ENCODE results near the gene ZNF197.
"Not testable (repeated sequence)": the region's sequence is repeated elsewhere in the genome, so short reads cannot be mapped to it uniquely, and the experiment has no call there.

ZNF197 gene

GRCh38 chr3:44659015-44659414 lies 34.2 kb downstream of the ZNF197 start:
- H3K9me3 ChIP-seq: peaks cover 34% of the 10 kb centered on the region
- no peaks in the 10 kb centered on the region for H3K4me1 ChIP-seq
- H3K4me2 ChIP-seq: no peak overlapping the region
- H3K9ac ChIP-seq: no peak overlapping the region
- no peaks in the 10 kb centered on the region for H4K20me1 ChIP-seq
- no peak for TF ChIP-seq Cebpa-rat (IDR thresholded peaks at IDR 0.05)
- no peak overlapping the region for H3K27ac ChIP-seq
- no peak overlapping the region for H3K4me3 ChIP-seq
- H3K27me3 ChIP-seq: no peaks in the 10 kb centered on the region; the same call in 1 of the 2 replicates
- H3K36me3 ChIP-seq: peaks cover 24% of the 10 kb centered on the region

GRCh38 chr3:44659434-44659833 lies 34.6 kb downstream of the ZNF197 start:
- no peak overlapping the region for H3K9ac ChIP-seq
- no peaks in the 10 kb centered on the region for H4K20me1 ChIP-seq
- no peak overlapping the region for H3K4me2 ChIP-seq
- H3K27ac ChIP-seq: no peak overlapping the region
- peaks cover 24% of the 10 kb centered on the region for H3K36me3 ChIP-seq
- no peak overlapping the region for H3K4me3 ChIP-seq
- H3K27me3 ChIP-seq: no peaks in the 10 kb centered on the region; the same call in 1 of the 2 replicates
- H3K9me3 ChIP-seq: peaks cover 34% of the 10 kb centered on the region
- no peak for TF ChIP-seq Cebpa-rat (IDR thresholded peaks at IDR 0.05)
- H3K4me1 ChIP-seq: no peaks in the 10 kb centered on the region

GRCh38 chr3:44661189-44661588 lies 36.4 kb downstream of the ZNF197 start:
- no peaks in the 10 kb centered on the region; the same call in 1 of the 2 replicates for H3K27me3 ChIP-seq
- no peak overlapping the region for H3K27ac ChIP-seq
- no peaks in the 10 kb centered on the region for H3K4me1 ChIP-seq
- peaks cover 34% of the 10 kb centered on the region for H3K9me3 ChIP-seq
- peaks cover 24% of the 10 kb centered on the region for H3K36me3 ChIP-seq
- H4K20me1 ChIP-seq: no peaks in the 10 kb centered on the region
- no peak overlapping the region for H3K9ac ChIP-seq
- no peak for TF ChIP-seq Cebpa-rat (IDR thresholded peaks at IDR 0.05)
- H3K4me3 ChIP-seq: no peak overlapping the region
- no peak overlapping the region for H3K4me2 ChIP-seq

GRCh38 chr3:44665173-44665572 lies 40.3 kb downstream of the ZNF197 start:
- peaks cover 4% of the 10 kb centered on the region; the same call in 1 of the 2 replicates for H3K36me3 ChIP-seq
- peaks cover 7% of the 10 kb centered on the region for H3K9me3 ChIP-seq
- H3K4me1 ChIP-seq: no peaks in the 10 kb centered on the region
- H3K27me3 ChIP-seq: no peaks in the 10 kb centered on the region
- H4K20me1 ChIP-seq: no peaks in the 10 kb centered on the region
- H3K4me2 ChIP-seq: no peak overlapping the region
- H3K27ac ChIP-seq: no peak overlapping the region
- H3K9ac ChIP-seq: no peak overlapping the region
- no peak overlapping the region for H3K4me3 ChIP-seq
- no peak for TF ChIP-seq Cebpa-rat (IDR thresholded peaks at IDR 0.05)

- Histone ChIP-seq H3K9me3 (no peaks in the 10 kb centered on the region), H3K4me3 (no peak overlapping the region), H4K20me1 (no peaks in the 10 kb centered on the region), H3K36me3 (no peaks in the 10 kb centered on the region), H3K27me3 (no peaks in the 10 kb centered on the region), H3K4me1 (no peaks in the 10 kb centered on the region), H3K4me2 (no peak overlapping the region), H3K9ac (no peak overlapping the region), H3K27ac (no peak overlapping the region)
- no peak for TF ChIP-seq Cebpa-rat (IDR thresholded peaks at IDR 0.05)
These were observed 41.5 kb downstream of the ZNF197 start for GRCh38 chr3:44666346-44666745.

- H3K4me3 ChIP-seq: no peak overlapping the region
- no peak for TF ChIP-seq Cebpa-rat (IDR thresholded peaks at IDR 0.05)
- no peaks in the 10 kb centered on the region for H4K20me1 ChIP-seq
- no peaks in the 10 kb centered on the region for H3K27me3 ChIP-seq
- no peak overlapping the region for H3K4me2 ChIP-seq
- peaks cover 9% of the 10 kb centered on the region; the same call in 1 of the 2 replicates for H3K9me3 ChIP-seq
- no peaks in the 10 kb centered on the region for H3K36me3 ChIP-seq
- H3K27ac ChIP-seq: no peak overlapping the region
- no peak overlapping the region for H3K9ac ChIP-seq
- H3K4me1 ChIP-seq: no peaks in the 10 kb centered on the region
These were observed 44.9 kb downstream of the ZNF197 start for GRCh38 chr3:44669760-44670159.

- H3K4me1 ChIP-seq, H3K9ac ChIP-seq, H3K9me3 ChIP-seq, H3K27me3 ChIP-seq, H3K4me2 ChIP-seq, H3K36me3 ChIP-seq, H3K4me3 ChIP-seq, H4K20me1 ChIP-seq, H3K27ac ChIP-seq: not testable (repeated sequence)
These were observed 48.6 kb downstream of the ZNF197 start for GRCh38 chr3:44673466-44673865.

- Histone ChIP-seq H3K27ac (no peak overlapping the region), H3K9me3 (peaks cover 9% of the 10 kb centered on the region; the same call in 1 of the 2 replicates), H4K20me1 (no peaks in the 10 kb centered on the region), H3K4me3 (no peak overlapping the region), H3K36me3 (no peaks in the 10 kb centered on the region), H3K27me3 (no peaks in the 10 kb centered on the region), H3K9ac (no peak overlapping the region), H3K4me1 (no peaks in the 10 kb centered on the region), H3K4me2 (no peak overlapping the region)
- TF ChIP-seq Cebpa-rat (IDR thresholded peaks at IDR 0.05): no peak
These were observed 49.4 kb downstream of the ZNF197 start for GRCh38 chr3:44674211-44674610.

GRCh38 chr3:44678480-44679116 lies 53.8 kb downstream of the ZNF197 start:
- Histone ChIP-seq H3K4me2 (no peak overlapping the region), H3K4me3 (no peak overlapping the region), H3K36me3 (no peaks in the 10 kb centered on the region), H3K9ac (no peak overlapping the region), H3K27me3 (no peaks in the 10 kb centered on the region), H4K20me1 (no peaks in the 10 kb centered on the region), H3K4me1 (no peaks in the 10 kb centered on the region), H3K9me3 (peaks cover 7% of the 10 kb centered on the region; the same call in 1 of the 2 replicates), H3K27ac (no peak overlapping the region)
- TF ChIP-seq Cebpa-rat (IDR thresholded peaks at IDR 0.05): no peak

- peaks cover 25% of the 10 kb centered on the region for H3K9me3 ChIP-seq
- H3K4me3 ChIP-seq: no peak overlapping the region
- peaks cover 24% of the 10 kb centered on the region for H3K27me3 ChIP-seq
- no peak overlapping the region for H3K9ac ChIP-seq
- H3K36me3 ChIP-seq: no peaks in the 10 kb centered on the region
- H4K20me1 ChIP-seq: no peaks in the 10 kb centered on the region
- H3K4me1 ChIP-seq: no peaks in the 10 kb centered on the region
- H3K4me2 ChIP-seq: no peak overlapping the region
- no peak overlapping the region for H3K27ac ChIP-seq
- TF ChIP-seq Cebpa-rat (IDR thresholded peaks at IDR 0.05): no peak
These were observed 56.2 kb downstream of the ZNF197 start for GRCh38 chr3:44680921-44681455.
